HG03060 (cell line): ENCODE data around the gene CGRRF1.

Experiments
- ATAC-seq: cut with Tn5 transposase; IDR thresholded peaks from one replicate; pipeline ENCODE4 v1.9.1; 2021; ENCODE audit warnings: low read depth, moderate number of reproducible peaks; ENCODE audit not compliant: unreplicated experiment

CGRRF1 gene

DNA sequence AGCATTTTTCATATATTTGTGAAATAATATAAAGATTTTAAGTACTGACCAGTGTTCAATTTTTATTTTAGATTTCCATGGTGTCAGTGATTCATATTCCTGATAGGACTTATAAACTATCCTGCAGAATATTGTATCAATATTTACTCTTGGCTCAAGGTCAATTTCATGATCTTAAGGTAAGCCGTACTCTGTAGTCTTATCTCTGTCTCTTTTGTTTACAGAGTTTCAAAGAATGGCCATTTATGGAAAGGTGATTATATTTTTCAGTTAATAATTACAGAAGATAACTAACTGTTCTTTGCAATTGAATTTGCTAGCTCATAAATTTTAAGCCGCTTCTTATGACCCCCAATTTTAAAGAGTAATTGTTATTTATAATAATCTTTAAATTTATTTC is 27.9 kb downstream of the CGRRF1 start:
- no peak for ATAC-seq

- ATAC-seq, result no peak
Measured at GRCh38 chr14:54538055-54538454, 28.3 kb downstream of the CGRRF1 start.

- ATAC-seq, result no peak
Measured at GRCh38 chr14:54547583-54547982, 37.9 kb downstream of the CGRRF1 start.

- ATAC-seq, result no peak
Measured at GRCh38 chr14:54548491-54548890, 38.8 kb downstream of the CGRRF1 start.

DNA sequence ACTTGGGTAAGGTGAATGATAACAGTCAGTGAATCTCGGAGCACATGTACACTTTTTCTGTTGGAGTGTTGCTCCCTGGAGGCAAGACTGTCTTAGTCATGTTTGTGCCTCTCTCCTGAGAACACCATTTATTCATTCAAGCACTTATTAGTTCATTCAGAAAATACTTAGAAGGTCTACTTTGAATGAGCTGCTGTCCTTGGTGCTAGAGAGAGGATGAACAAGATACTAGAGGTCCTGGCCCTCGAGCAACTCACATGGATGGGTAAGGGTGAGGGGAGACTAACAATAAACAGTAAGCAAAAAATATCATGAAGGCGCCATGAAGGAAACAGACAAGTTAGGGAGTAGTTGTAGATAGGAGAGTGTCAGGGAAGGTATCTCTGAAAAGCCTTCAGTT is 40.2 kb downstream of the CGRRF1 start:
- ATAC-seq, result no peak

DNA sequence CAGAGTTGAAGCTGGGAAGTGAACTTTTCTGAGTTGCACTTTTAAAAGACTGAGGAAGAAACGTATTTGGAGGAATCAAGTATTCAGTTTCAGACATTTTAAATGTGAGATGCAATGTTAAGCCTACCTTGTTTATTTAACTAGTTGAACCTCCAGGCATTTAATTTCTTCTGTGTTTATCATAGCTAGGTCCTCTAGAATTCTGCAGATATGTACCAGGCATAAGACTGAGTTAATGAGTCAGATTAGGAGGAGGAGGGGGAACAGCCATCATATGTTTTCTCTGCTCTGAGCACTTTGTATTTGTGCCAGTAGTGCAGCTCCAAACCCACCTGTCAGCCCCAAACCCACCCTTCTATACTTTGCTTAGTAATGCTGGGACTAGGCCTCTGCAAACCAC is 40.8 kb downstream of the CGRRF1 start:
- ATAC-seq, result no peak

DNA sequence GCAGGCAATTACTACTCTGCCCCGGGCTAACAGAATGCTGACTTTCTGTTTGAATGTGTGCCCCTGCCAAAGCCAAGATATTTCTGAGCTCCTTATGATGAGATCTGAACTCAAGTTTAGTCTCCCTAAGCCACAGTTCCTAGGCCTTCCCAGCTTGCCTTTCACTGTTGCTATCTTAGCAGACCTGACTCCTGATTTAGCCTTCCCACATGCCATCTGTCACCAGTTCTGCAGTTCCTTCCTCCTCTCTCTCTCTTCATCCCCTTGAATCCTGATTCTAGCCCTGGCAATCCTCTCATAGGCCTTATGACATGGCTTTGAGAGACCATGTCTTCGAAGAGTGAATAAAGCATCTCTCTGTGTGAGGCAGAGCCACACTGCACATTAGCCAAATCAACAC is 44.7 kb downstream of the CGRRF1 start:
- ATAC-seq, result no peak

- ATAC-seq, result no peak
Measured at GRCh38 chr14:54555651-54556050, 45.9 kb downstream of the CGRRF1 start.

DNA sequence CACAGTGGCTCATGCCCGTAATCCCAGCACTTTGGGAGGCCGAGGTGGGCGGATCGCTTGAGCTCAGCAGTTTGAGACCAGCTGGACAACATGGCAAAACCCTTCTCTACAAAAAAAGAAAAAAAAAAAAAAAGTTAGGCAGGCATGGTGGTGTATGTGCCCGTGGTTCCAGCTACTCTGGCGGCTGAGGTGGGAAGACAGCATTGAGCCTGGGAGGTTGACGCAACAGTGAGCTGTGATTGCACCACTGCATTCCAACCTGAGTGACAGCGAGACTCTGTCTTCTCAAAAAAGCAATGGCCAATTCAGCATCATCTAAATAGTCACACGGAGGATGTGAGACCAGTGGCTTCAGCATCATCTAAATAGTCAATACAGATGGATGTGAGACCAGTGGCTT is 46.8 kb downstream of the CGRRF1 start:
- ATAC-seq, result no peak

GRCh38 chr14:54562334-54562733 is 52.6 kb downstream of the CGRRF1 start:
- no peak for ATAC-seq

DNA sequence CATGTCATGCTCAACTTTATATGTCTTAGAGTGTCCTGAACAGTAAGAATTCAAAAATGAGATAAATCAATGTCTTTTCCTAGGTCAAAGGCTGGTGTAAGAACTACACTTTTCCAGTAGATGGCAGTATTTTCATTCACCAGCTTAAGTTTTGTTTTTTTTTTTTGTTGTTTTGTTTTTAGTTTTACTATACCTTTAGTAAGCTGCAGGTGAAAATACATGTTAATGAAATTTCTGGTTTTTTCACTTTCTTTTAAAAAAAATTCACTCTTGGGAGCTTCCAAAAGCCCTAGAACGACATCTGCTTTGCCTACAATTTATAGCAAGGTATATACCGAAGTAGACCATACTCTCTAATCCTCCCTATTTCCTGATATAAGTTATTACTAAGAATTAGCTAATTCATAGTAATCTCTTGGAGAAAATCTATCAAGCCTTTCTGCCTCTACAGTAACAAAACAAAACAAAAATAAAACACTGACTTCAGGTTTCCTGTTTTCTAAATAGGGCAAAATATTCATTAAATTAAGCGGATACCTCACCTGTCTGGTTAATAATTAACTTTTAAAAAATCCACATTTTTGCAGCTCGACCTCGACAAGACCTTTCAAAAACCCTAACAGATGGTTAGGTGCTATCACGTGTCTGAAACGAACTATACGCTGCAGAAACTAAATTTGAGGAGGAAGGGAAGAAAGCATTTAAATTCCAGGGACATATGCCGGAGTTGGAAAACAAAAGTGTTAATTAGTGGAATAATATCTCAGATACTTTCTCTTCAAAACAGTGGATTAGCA is 54.6 kb downstream of the CGRRF1 start:
- ATAC-seq, result no peak

DNA sequence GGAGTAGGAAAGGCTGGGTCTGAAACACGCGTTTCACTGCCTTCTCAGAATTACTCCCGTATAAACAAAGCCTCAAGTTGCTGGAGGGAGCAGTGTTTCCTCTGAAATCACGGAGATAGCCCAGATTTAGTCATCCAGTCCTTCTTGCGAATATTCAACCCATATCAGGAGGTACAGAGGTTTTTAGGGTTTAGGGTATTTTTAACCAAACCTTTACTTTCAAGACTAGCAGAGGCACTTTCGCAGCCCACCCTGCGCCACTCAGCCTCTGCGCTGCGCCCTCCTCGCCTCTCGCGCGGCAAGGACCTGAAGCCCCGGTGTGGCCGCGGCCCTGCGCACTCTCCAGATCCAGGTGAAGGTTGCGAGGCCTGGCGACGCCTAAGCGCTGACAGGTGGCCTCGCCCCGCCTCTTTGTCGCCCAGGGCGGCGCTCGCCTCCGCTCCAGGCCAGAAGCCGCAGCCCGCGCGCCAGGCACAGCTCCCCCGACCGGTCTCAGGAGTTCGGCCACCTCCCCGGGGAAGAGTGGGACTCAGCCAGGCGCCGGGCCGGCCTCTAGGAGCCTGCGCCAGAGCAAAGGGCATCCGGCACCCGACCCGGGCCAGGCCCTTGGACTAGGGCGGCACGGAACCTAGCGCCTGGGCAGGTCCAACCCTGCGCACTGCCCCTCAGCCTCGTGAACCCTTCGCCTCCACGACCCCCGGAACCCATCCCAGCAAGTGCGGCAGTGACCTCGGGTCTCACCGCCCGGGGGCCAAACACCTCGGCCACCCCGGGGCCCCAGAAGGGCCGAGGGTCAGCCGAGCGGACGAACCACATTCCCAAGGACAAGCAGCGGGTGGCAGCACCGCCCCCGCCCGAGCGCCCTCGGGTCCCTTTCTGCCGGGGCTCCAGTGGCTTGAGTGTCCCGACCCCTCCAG is 55.4 kb downstream of the CGRRF1 start:
- no peak for ATAC-seq

DNA sequence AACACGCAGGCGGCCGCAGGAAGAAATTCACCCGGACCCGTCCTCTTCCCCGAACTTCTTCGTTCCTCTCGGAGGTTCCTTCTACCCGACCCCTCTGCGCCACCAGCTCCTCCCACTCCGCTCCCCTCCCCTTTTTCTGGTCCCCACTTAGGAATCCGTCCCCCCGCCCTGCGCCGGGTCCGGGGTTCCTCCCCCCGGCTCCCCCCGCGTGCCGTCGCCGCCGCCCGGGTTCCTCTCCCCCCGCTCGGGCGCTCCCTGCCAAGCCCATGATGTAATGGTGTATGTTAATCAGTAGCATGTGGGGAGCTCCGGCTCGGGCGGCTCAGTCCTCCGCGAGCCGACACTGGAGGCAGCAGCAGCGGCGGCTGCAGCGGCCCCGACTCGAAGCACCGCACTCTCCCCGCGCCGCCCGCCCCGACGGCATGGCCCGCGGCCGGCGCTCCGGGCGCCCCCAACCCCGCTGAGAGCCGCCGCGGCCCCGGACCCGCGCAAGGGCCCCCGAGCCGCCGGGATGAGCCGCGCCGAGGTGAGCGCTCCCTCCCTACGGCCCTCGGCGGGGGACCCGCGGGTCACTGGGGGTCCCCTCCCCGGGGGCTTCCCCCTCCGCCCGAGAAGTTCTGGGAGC is 56.2 kb downstream of the CGRRF1 start:
- ATAC-seq, result peak; percentile 32

DNA sequence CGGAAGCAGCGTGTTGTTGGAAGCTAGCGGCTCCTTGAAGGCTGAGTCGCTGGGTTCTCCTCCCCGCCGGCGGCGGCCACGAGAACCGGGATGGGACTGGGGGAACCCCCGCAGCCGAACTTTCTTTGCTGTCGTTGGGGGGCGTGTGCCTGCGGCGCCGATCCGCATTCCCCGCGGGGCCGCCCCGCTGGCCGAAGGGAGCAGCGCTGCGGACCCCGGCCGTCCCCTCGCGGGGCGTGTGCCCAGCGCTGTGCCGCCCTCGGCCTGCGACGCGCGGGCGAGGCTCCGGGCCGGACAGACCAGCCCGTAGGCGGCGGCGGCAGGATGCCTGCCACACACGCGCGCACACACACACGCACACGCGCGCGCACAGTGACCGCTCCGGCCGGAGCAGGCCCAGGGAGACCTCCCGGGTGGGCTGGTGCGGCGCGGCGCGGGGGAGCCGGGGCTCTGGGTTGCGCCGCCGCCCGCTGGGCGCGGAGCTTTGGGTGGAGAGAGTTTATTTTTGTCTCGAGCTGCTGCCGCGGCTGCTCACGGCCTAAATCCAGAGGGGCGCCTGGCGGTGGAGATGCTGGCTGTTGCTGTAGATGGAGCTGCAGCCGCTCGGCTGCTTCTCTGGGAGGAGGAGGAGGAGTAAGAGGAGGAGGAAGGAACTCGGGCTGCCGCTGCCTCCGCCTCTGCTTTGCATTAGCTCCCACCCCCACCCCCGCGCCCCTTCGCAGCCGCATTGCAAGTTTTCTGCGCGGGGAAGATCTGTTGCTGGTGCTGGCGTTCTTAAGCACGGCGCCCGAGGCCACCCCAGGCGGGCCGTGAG is 56.9 kb downstream of the CGRRF1 start, which contains the start of gene SAMD4A:
Gene SAMD4A, plus strand, starts transcription at position 719 of the 814 bp plus-strand sequence. CDS start 789 bp downstream, outside the sequence.
- ATAC-seq, result peak; percentile 25

DNA sequence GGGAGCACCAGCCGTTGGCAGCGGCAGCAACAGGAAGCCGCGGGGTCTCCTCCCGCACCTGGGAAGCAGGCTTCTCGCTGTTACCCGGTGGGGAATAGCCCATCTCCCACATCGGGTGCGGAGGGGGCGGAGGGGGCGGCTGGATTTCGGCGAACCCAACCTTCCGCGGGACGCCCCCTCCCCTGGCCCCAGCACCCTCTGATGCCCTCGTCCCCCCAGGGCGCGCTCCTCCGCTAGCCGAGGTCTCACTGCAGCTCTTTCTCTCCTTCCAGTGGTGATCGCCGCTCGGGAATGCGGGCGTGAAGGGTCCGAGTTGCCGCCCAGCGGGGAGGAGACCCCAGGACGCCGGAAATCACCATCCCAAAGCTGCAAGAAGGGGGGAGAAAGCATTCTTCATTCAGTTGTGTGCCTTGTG is 57.5 kb downstream of the CGRRF1 start:
- no peak for ATAC-seq

GRCh38 chr14:54567639-54568561 is 58.2 kb downstream of the CGRRF1 start:
- no peak for ATAC-seq

- no peak for ATAC-seq
Measured at GRCh38 chr14:54568821-54569595, 59.3 kb downstream of the CGRRF1 start.

- no peak for ATAC-seq
Measured at GRCh38 chr14:54570047-54570446, 60.3 kb downstream of the CGRRF1 start.
